DOHH2 (cell line): ENCODE measurements around the gene WDR5.

Experiments used
- EZH2phosphoT487 ChIP-seq: fragments of 200-600 bp; sonication (generic); IDR thresholded peaks from 2 replicates; pipeline ENCODE4 v1.6.1; 2017; ENCODE audit warnings: borderline replicate concordance, mild to moderate bottlenecking, antibody characterized with exemption, low read length, moderate library complexity, mixed read lengths
- TF ChIP-seq, protein P1 (sequence below): fragments of 200-600 bp; sonication (generic); IDR thresholded peaks from one replicate; pipeline ENCODE4 v1.5.1; 2014; ENCODE audit warnings: antibody characterized with exemption, mild to moderate bottlenecking, low read depth, low read length; ENCODE audit not compliant: poor library complexity, severe bottlenecking

DNA sequence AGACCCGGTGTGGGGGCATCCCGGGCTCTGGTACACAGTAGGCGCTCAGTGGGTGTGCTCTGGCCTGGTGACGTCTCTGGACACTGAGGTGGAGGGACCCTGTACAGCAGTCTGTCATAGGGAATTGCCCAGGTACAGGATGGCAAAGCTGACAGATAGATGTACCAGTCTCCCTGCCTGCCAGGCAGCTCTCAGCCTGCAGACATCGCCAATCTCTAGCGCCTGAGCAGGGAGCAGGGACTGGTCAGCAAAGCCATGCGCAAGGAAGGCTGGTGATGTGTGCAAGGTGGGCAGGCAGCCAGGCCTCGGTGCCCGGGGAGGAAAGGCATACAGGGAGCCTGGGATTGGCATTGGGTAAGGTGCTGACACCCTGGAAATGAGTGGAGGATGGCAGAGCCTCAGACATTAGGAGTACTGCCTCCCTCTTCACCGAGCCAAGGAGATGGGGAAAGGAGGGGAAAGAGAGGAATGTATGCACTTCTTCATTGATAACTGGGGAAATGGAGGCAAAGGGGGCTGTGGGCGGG is 34.2 kb upstream of the WDR5 start:
- TF ChIP-seq, protein P1, sequence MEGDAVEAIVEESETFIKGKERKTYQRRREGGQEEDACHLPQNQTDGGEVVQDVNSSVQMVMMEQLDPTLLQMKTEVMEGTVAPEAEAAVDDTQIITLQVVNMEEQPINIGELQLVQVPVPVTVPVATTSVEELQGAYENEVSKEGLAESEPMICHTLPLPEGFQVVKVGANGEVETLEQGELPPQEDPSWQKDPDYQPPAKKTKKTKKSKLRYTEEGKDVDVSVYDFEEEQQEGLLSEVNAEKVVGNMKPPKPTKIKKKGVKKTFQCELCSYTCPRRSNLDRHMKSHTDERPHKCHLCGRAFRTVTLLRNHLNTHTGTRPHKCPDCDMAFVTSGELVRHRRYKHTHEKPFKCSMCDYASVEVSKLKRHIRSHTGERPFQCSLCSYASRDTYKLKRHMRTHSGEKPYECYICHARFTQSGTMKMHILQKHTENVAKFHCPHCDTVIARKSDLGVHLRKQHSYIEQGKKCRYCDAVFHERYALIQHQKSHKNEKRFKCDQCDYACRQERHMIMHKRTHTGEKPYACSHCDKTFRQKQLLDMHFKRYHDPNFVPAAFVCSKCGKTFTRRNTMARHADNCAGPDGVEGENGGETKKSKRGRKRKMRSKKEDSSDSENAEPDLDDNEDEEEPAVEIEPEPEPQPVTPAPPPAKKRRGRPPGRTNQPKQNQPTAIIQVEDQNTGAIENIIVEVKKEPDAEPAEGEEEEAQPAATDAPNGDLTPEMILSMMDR: no peak
- TF ChIP-seq EZH2phosphoT487: no peak
